ENCODE results near the gene EEF2.
"Not testable (repeated sequence)": the region's sequence is repeated elsewhere in the genome, so short reads cannot be mapped to it uniquely, and the experiment has no call there.

Gene EEF2

DNA sequence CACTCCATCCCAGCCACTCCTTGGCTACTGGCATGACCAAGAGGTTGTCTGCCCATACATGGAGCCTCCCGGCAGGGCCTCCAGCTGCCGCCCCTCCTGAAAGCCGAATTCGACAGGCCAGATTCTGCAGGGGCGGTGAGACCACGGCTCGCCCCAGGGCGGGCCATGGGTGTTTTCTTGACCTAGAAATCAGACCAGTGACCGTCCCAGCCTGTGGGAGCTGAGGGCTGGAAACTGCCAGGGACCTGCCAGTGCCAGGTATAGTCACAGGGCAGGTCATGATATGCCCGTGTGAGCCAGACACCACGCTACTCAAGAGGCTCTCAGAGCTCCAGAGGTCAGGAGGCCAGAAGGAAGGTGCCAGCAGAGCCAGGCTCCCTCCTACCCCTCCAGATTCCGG lies 31.2 kb downstream of the EEF2 start:
- Mint-ChIP-seq H3K4me3 (no peak overlapping the region), H3K9me3 (ENCODE audit: low read depth) (no peaks in the 10 kb centered on the region)

DNA sequence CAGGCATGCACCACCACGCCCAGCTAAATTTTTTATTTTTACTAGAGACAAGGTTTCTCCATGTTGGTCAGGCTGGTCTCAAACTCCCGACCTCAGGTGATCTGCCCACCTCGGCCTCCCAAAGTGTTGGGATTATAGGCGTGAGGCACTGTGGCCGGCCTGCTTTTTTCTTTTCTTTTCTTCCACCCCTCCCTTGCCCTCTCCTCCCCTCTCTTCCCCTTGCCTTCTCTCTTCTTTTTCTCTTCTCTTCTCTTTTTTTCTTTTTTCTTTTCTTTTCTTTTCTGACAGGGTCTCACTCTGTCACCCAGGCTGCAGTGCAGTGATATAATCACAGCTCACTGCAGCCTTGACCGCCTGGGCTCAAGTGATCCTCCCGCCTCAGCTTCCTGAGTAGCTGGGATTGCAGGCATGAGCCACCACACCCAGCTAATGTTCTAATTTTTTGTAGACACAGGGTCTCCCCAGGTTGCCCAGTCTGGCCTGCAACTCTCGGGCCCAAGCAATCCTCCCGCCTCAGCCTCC lies 32.4 kb downstream of the EEF2 start:
- H3K27ac Mint-ChIP-seq, H3K4me3 Mint-ChIP-seq: not testable (repeated sequence)

More for the DNA sequence above, 31.2 kb downstream of the EEF2 start:
- Mint-ChIP-seq H3K27ac (no peak overlapping the region), H3K27me3 (no peaks in the 10 kb centered on the region), H3K4me1 (ENCODE audit: low read depth) (peaks cover 9% of the 10 kb centered on the region), H3K36me3 (no peaks in the 10 kb centered on the region)

DNA sequence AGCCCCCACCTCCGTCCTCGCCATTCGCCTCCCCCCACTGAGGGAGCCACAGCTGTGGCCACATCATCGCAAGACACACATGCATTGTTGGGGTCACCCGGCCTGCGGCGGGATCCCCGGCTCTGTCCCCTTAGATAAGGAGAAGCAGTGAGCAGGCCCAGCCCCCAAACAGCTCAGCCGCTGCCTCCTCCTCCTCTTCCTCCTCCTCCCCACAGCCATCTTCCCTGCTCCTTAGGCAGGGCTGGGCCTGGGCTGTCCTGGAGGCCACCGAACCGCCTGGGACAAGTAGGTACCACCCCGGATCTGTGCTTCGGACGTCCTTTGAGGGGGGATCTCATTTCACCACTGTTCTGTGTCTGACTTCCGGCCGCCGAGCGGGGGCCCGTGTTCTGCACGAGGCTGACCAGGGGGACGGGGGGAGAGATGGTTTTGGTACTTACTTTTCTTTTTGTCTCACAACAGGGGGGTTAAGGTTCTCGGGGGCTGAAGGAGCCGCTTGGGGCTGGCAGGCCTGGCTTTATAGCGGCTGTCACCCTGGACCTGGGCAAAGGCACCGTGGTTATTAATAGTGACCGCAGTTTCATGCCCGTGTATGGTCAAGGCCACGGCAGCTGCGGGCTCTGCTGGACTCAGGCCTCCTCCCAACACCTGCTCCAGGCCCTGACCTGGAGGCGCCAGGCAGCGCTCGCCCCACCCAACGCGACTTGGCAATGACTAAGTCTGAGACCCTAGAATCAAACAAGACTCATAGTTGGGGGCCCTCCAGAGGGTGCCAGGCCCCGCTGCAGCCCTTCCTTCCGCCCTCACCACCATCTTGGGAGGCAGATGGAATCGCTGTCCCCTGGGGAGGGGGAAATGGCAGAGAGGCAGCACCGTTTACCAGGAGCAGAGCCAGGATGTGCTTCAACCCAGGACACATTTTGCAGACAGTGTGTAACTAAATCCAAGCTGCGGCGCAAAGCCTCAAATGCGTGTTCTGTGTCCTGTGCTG lies 34.1 kb downstream of the EEF2 start:
- H3K4me3 Mint-ChIP-seq: peak overlapping the region; percentile 80
- H3K9me3 Mint-ChIP-seq (ENCODE audit: low read depth): no peaks in the 10 kb centered on the region
- H3K27ac Mint-ChIP-seq: peak overlapping the region; percentile 58
- peaks cover 9% of the 10 kb centered on the region for H3K4me1 Mint-ChIP-seq (ENCODE audit: low read depth)
- no peaks in the 10 kb centered on the region for H3K27me3 Mint-ChIP-seq
- H3K36me3 Mint-ChIP-seq: no peaks in the 10 kb centered on the region

More for the DNA sequence above, 32.4 kb downstream of the EEF2 start:
- not testable (repeated sequence) for H3K4me1 Mint-ChIP-seq (ENCODE audit: low read depth); H3K27me3 Mint-ChIP-seq; H3K36me3 Mint-ChIP-seq; H3K9me3 Mint-ChIP-seq (ENCODE audit: low read depth)

DNA sequence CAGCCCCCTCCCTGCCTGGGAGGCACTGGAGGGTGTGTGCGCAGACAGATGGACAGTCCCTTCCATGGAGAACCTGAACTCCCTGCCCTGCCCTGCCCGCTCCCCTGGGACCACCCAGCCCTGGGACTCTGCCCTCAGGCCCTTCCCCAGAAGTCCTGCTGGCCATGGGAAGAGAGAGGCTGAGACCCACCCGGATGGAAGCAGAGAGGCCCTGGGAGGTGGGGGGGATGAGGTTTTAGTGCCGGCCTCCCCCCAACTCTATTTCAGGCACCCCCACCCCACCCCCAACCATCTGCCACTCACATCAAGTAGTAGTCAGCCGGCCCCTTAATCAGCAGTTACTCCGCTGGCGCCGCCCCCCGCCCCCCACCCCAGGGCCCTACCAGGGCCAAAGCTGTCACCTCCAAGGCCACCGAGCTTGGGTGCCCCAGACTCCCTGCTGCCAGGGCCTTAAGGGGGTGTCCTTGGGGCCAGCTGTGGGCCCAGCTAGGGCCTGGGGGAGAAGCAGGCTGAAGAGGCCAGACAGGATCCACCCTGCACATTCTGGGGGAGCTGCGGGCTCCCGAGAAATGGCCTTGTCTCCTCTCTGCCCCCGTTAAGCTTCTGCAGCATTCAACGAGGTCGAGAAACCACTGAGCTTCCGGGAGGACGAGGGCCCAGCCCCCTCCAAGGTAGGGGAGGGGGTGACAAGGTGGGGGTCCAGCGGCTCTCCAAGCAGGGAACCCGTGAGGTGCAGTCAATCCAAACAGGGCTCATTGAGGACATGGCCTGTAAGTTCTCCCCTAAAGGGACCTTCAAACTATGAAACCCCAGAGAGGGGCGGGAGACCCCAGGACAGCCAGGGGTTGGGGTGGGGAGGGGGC lies 35.0 kb downstream of the EEF2 start:
- no peaks in the 10 kb centered on the region for H3K36me3 Mint-ChIP-seq
- H3K9me3 Mint-ChIP-seq (ENCODE audit: low read depth): no peaks in the 10 kb centered on the region
- H3K4me3 Mint-ChIP-seq: peak overlapping the region; percentile 13
- H3K27ac Mint-ChIP-seq: no peak overlapping the region
- H3K4me1 Mint-ChIP-seq (ENCODE audit: low read depth): peaks cover 9% of the 10 kb centered on the region
- H3K27me3 Mint-ChIP-seq: no peaks in the 10 kb centered on the region

DNA sequence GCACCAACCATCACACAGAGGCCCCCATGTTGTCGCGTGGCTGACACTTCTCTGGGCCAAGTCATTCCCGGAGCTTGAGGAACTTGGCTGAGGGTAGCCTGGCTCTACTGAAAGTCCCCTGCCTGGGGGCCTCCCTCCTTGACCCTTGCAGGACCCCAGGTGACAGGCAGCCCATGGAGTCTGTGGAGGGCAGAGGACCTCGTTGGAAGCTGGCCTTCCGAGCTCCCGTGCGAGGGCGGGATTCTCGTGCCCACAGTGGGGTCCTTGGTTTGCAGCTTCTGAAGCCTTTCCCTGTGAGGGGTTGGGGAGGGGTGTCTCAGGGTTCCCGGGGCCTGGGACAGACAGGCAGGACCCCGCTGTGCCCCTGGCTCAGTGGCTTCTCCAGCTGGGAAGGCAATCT lies 36.0 kb downstream of the EEF2 start:
- Mint-ChIP-seq H3K9me3 (ENCODE audit: low read depth) (no peaks in the 10 kb centered on the region), H3K4me1 (ENCODE audit: low read depth) (peaks cover 9% of the 10 kb centered on the region), H3K27me3 (no peaks in the 10 kb centered on the region), H3K27ac (no peak overlapping the region), H3K4me3 (no peak overlapping the region), H3K36me3 (no peaks in the 10 kb centered on the region)

DNA sequence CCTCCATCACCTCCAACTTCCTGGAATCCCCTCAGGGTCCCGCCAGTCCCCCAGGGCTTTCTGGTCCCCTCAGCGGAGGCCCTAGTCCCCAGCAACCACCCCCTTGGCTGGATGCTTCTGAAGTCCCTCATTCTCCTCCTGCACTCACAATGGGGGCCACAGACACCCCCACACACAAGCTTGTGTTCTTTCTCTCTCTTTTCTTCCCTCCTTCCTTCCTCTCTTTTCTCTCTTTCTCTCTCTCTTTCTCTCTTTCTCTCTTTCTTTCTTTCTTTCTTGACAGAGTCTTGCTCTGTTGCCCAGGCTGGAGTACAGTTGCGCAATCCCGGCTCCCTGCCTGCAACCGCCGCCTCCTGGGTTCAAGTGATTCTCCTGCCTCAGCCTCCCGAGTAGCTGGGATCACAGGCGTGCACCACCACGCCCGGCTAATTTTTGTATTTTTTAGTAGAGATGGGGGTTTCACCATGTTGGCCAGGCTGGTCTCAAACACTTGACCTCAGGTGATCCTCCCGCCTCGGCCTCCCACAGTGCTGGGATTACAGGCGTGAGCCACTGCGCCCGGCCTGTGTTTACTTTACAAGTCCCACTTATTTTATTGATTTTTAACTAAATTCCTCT lies 37.8 kb downstream of the EEF2 start:
- not testable (repeated sequence) for H3K27me3 Mint-ChIP-seq; H3K36me3 Mint-ChIP-seq; H3K4me1 Mint-ChIP-seq (ENCODE audit: low read depth); H3K27ac Mint-ChIP-seq; H3K4me3 Mint-ChIP-seq; H3K9me3 Mint-ChIP-seq (ENCODE audit: low read depth)

DNA sequence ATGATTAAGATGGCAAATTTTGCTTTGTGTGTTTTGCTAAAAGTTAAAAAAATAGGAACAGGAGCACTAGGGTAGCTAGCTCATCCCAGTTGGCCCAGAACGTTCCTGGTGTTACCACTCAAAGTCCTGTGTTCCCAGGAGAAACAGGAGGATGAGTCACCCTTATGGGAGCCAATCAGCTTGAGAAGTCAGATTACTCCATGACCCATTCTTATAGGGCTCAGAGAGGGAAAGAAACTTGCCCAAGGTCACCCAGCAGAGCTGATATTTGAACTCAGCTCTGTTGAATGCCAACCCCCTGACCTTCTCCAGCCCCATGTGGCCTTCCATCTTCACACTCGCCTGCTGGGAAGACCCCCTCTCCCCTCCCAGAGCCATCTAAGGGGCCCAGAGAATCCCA lies 39.4 kb downstream of the EEF2 start:
- H3K4me1 Mint-ChIP-seq (ENCODE audit: low read depth): no peaks in the 10 kb centered on the region
- no peak overlapping the region for H3K4me3 Mint-ChIP-seq
- H3K27ac Mint-ChIP-seq: no peak overlapping the region
- H3K36me3 Mint-ChIP-seq: no peaks in the 10 kb centered on the region
- H3K27me3 Mint-ChIP-seq: no peaks in the 10 kb centered on the region
- H3K9me3 Mint-ChIP-seq (ENCODE audit: low read depth): no peaks in the 10 kb centered on the region

DNA sequence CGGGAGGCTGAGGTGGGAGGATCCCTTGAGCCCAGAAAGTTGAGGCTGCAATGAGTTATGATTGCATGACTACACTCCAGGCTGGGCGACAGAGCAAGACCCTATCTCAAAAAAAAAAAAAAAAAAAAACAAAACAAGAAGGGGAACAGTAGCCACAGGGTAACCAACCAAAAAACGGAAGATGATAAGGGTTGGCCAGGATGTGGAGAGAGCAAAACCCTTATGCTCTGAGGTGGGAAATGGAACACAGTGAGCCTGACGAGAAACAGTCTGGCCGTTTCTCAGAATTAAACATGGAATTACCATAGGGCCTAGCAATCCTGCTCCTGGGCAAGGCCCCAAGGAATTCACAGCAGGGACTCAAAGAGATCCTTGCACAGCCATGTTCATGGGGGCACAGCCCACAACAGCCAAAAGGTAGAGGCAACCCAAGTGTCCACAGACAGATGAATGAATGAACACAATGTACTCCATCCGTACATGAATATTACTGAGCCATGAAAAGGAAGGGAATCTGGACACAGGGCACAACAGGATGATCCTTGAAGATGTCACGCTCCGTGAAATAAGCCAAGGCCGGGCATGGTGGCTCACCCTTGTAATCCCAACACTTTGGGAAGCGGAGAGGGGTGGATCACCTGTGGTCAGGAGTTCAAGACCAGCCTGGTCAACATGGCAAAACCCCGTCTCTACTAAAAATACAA lies 41.1 kb downstream of the EEF2 start:
- H3K27me3 Mint-ChIP-seq: no peaks in the 10 kb centered on the region

DNA sequence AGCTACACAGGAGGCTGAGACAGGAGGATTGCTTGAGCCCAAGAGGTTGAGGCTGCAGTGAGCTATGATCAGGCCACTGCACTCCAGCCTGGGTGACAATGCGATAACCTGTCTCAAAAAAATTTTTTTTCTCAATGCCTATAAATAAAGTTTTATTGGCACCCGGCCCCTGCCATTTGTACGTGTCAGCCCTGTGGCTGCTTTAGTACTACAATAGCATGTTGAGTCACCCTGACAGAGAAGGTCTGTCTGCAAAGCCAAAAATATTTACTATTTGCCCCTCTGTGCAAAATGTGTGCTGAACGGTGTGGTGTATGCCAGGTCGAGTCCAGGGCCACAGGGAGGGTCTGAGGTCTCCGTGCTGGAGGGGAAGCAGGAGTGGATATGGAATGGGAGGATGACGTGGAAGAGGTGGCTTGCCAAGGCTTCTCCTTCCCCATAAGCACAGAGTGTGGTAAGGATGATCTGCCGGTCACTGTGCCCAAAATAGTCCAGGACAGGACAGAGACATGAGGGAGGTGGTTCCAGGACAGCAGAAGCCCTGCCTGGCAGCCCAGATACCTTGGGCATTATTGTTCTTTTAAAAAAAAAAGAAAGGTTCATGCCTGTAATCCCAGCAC lies 42.4 kb downstream of the EEF2 start:
- no peaks in the 10 kb centered on the region for H3K4me1 Mint-ChIP-seq (ENCODE audit: low read depth)
- no peaks in the 10 kb centered on the region for H3K9me3 Mint-ChIP-seq (ENCODE audit: low read depth)
- no peaks in the 10 kb centered on the region for H3K36me3 Mint-ChIP-seq
- H3K4me3 Mint-ChIP-seq: no peak overlapping the region
- no peak overlapping the region for H3K27ac Mint-ChIP-seq
- no peaks in the 10 kb centered on the region for H3K27me3 Mint-ChIP-seq

More for the DNA sequence above, 41.1 kb downstream of the EEF2 start:
- no peaks in the 10 kb centered on the region for H3K9me3 Mint-ChIP-seq (ENCODE audit: low read depth)
- no peaks in the 10 kb centered on the region for H3K4me1 Mint-ChIP-seq (ENCODE audit: low read depth)
- no peak overlapping the region for H3K4me3 Mint-ChIP-seq
- no peak overlapping the region for H3K27ac Mint-ChIP-seq
- H3K36me3 Mint-ChIP-seq: no peaks in the 10 kb centered on the region

DNA sequence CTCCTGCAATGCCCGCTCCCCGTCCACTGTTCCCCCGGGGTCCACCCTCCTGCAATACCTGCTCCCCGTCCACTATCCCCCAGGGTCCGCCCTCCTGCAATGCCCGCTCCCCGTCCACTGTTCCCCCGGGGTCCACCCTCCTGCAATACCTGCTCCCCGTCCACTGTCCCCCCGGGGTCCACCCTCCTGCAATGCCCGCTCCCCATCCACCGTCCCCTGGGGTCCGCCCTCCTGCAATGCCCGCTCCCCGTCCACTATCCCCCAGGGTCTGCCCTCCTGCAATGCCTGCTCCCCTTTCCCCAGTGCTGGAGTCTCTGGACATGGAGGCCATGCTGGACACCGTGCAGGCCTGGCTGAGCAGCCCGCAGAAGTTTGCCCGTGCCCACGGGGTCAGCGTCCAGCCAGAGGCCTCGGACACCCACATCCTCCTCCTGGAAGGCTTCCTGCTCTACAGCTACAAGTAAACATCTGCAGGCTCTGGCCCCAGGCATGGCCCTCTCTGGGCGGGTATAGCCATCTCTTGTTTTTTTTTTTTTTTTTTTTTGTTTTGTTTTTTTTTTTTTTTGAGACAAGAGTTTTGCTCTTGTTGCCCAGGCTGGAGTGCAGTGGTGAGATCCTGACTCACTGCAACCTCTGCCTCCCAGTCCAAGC lies 46.8 kb downstream of the EEF2 start:
- H3K36me3 Mint-ChIP-seq; H3K27me3 Mint-ChIP-seq; H3K4me3 Mint-ChIP-seq; H3K27ac Mint-ChIP-seq; H3K9me3 Mint-ChIP-seq (ENCODE audit: low read depth); H3K4me1 Mint-ChIP-seq (ENCODE audit: low read depth): not testable (repeated sequence)

DNA sequence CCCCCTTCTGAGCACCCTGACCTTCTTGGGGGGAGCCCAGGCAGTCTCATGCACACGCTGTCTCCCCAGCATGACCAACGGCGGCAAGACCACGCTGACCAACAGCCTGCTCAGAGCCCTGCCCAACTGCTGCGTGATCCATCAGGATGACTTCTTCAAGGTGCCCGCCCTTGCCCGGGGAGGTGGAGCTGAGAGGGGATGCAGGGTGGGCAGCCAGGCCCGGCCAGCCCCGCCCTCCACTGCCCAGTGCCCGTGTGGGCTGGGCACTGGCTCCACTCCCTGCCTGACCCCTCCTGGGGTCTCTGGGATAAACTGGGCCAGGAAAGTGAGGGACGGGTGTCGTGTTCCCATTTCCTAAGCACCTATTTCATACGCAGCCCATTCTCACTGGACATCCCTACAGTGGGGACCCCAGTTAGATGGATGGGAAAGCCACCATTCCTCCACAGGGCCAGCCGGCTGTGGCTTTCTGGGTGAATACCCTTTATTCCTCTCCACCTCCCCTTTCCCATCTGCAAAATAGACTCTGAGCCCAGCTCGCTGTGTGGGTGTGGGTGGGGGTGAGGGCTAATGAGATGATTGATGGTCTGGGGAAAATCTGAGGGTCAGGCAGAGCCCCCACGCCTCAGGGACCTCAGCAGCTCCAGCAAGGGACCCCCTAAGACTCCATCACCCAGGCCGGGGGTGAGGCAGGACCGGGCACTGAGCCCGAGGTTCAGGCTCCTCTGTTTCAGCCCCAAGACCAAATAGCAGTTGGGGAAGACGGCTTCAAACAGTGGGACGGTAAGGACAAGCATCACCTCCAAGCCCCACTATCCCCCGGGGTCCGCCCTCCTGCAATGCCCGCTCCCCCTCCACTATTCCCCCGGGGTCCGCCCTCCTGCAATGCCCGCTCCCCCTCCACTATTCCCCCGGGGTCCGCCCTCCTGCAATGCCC lies 48.5 kb downstream of the EEF2 start:
- Mint-ChIP-seq H3K27ac (no peak overlapping the region), H3K36me3 (no peaks in the 10 kb centered on the region), H3K9me3 (ENCODE audit: low read depth) (no peaks in the 10 kb centered on the region), H3K4me3 (no peak overlapping the region), H3K4me1 (ENCODE audit: low read depth) (peaks cover 1% of the 10 kb centered on the region), H3K27me3 (peaks cover 1% of the 10 kb centered on the region)

DNA sequence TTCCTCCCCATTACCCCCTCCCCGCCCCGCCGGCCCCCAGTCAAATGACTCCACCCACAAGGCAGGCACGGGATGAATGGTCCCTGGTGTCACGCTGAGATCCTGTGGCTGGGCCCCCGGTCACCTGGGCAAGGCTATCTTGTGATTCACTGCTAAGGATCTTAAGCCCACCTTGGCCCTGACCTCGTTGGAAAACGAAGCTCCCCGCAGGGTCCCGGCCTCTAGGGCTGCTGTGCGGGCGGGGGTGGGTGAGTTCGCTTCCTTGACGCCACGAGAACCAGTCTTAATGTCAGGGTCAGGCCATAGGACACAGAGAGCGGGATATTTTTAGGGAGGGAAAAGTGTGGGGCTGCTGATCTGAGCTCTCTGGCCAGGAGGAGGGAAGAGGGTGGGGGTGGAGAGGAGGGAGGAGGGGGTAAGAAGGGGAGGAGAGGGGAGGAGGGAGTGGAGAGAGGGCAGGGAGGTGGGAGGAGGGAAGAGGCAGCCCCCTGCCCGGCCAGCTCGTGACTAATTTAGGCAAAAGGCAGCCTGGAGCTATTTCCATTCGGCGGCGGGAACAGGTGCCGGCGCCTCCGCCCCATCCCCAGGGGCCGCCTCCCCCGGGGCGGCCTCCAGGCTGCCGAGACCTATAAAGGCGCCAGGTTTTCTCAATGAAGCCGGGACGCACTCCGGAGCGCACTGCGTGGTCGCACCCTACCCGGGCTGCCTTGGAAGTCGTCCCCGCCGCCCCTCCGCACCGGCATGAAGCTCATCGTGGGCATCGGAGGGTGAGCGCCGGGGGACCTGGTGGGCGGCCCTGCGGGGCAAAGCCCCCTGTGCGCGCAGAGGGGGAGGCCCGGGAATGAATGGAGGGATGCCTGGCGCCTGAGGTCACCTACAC lies 52.1 kb downstream of the EEF2 start, which contains the start of gene NMRK2:
NMRK2 (plus strand) TSS at position 139 of the 880 bp plus-strand sequence; CDS start at position 742, 603 bp downstream.
- H3K27me3 Mint-ChIP-seq: peaks cover 1% of the 10 kb centered on the region
- no peaks in the 10 kb centered on the region for H3K36me3 Mint-ChIP-seq
- no peak within 1 kb of the TSS for H3K4me3 Mint-ChIP-seq
- no peak within 1 kb of the TSS for H3K27ac Mint-ChIP-seq
- H3K4me1 Mint-ChIP-seq (ENCODE audit: low read depth): peaks cover 1% of the 10 kb centered on the region
- no peaks in the 10 kb centered on the region for H3K9me3 Mint-ChIP-seq (ENCODE audit: low read depth)
